HepG2 (cell line): ENCODE results near the gene FHDC1. TPM values are rescaled to one million over a fixed set of nuclear protein-coding genes. Genes with fewer than 3 reads are reported as not detected.
A peak's percentile ranks its signal among the peaks of the same experiment; 100 is the strongest.

ENCODE experiments used
- ATF7 ChIP-seq, 2 experiments: fragments of 450-650 bp in 1 of 2; sonication (generic) in 1 of 2; formaldehyde crosslinking in 1 of 2; IDR thresholded peaks; 2 replicates each; pipeline versions ENCODE4 v1.4.0 to v1.6.1; 2016 to 2020; ENCODE audit warnings: antibody characterized with exemption in 1 of 2, mild to moderate bottlenecking in 1 of 2, missing genetic modification reagents in 1 of 2
- HDAC2 ChIP-seq: sonication (generic); formaldehyde crosslinking; IDR thresholded peaks from 2 replicates; pipeline ENCODE4 v1.4.0; 2020; ENCODE audit warnings: missing genetic modification reagents
- HOXA9 ChIP-seq: sonication (generic); formaldehyde crosslinking; IDR thresholded peaks from 2 replicates; pipeline ENCODE4 v1.8.1; 2022; ENCODE audit warnings: missing genetic modification reagents, mild to moderate bottlenecking, moderate library complexity, borderline replicate concordance
- KDM3A ChIP-seq: IDR thresholded peaks from 2 replicates; pipeline ENCODE4 v1.6.1; 2018; ENCODE audit warnings: low read depth, missing compliant biosample characterization
- MIER2 ChIP-seq: IDR thresholded peaks from 2 replicates; pipeline ENCODE4 v1.6.1; 2016; ENCODE audit warnings: missing biosample characterization, missing genetic modification reagents
- SOX6 ChIP-seq, 2 experiments: fragments of 450-650 bp in 1 of 2; sonication (generic) in 1 of 2; formaldehyde crosslinking in 1 of 2; IDR thresholded peaks; 2 replicates each; pipeline versions ENCODE4 v1.4.0 to v1.6.1; 2017 to 2020; ENCODE audit warnings: antibody characterized with exemption in 1 of 2, mild to moderate bottlenecking in 1 of 2, missing genetic modification reagents in 1 of 2
- XRCC5 ChIP-seq: fragments of 200-400 bp; formaldehyde crosslinking; optimal IDR thresholded peaks from 2 replicates; pipeline ENCODE3; 2017; ENCODE audit warnings: mild to moderate bottlenecking, low read length
- ZKSCAN8 ChIP-seq: IDR thresholded peaks from 2 replicates; pipeline ENCODE4 v1.6.1; 2016; ENCODE audit warnings: borderline replicate concordance, missing genetic modification reagents, missing compliant biosample characterization
- ZNF713 ChIP-seq: sonication (generic); formaldehyde crosslinking; IDR thresholded peaks from 2 replicates; pipeline ENCODE4 v1.4.0; 2020; ENCODE audit warnings: mild to moderate bottlenecking, missing genetic modification reagents
- ZSCAN30 ChIP-seq: sonication (generic); formaldehyde crosslinking; IDR thresholded peaks from 2 replicates; pipeline ENCODE4 v1.5.0; 2020; ENCODE audit warnings: mild to moderate bottlenecking, missing genetic modification reagents
- polyA plus RNA-seq, 8 experiments: library from polyadenylated mRNA; depleted of rRNA in 3 of 8; stranded (reverse) in 7 of 8; unstranded in 1 of 8; fragments of >200 nt; fragmentation: Illumina TruSeq in 4 of 8; extraction: Trizol in 4 of 8; gene quantifications; 2 replicates each; pipeline versions ENCODE4 v1.2.1 to v1.2.3, GENCODE V29; 2011 to 2016; ENCODE audit warnings: low read depth in 4 of 8, missing spikeins in 1 of 8, mixed read lengths in 1 of 8; ENCODE audit not compliant: insufficient read depth in 1 of 8
- total RNA-seq, 5 experiments: library from RNA; depleted of rRNA; stranded (reverse); fragments of >200 nt; fragmentation: Illumina TruSeq; extraction: Trizol; gene quantifications; 2 replicates each; pipeline ENCODE4 v1.2.3, GENCODE V29; 2016; ENCODE audit warnings: low read depth in 1 of 5
- TF ChIP-seq, protein P1 (sequence below): sonication (generic); formaldehyde crosslinking; IDR thresholded peaks from 2 replicates; pipeline ENCODE4 v1.4.0; 2020; ENCODE audit warnings: mild to moderate bottlenecking, missing genetic modification reagents, borderline replicate concordance
- TF ChIP-seq, protein P2 (sequence below): sonication (generic); formaldehyde crosslinking; conservative IDR thresholded peaks from 2 replicates; pipeline ENCODE4 v1.5.0; 2020; ENCODE audit warnings: missing genetic modification reagents
- TF ChIP-seq, protein P3 (sequence below): IDR thresholded peaks from 2 replicates; pipeline ENCODE4 v1.6.1; 2016
- TF ChIP-seq, protein P4 (sequence below): sonication (generic); formaldehyde crosslinking; IDR thresholded peaks from 2 replicates; pipeline ENCODE4 v1.5.0; 2020; ENCODE audit warnings: mild to moderate bottlenecking, missing genetic modification reagents

FHDC1 gene
- total and polyA plus RNA-seq, 2 of the 13 experiments (the other 11 are each of a cell fraction or from before 2014, with no cell fraction given) = 0.07 to 0.15 TPM

DNA sequence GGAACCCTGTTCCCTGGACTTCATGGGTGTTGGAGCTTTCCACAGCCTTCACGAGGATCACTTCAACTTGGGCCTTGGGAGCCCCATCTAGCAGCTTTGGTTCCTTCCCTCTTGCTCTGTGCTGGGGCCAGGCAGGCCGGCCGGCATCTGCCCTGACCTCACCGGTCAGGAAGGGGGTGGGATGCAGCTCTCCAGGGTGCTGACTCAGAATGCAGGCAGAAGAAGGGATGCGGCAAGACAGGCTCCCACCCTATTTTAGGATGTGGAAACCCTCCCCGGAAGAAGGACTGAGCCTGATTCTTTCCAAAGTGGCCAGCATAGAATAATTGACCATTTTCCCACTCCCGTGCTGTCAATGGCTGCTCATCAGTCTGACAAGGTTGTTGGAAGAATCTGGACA is 47.1 kb downstream of the FHDC1 start (continued):
- TF ChIP-seq, protein P1, sequence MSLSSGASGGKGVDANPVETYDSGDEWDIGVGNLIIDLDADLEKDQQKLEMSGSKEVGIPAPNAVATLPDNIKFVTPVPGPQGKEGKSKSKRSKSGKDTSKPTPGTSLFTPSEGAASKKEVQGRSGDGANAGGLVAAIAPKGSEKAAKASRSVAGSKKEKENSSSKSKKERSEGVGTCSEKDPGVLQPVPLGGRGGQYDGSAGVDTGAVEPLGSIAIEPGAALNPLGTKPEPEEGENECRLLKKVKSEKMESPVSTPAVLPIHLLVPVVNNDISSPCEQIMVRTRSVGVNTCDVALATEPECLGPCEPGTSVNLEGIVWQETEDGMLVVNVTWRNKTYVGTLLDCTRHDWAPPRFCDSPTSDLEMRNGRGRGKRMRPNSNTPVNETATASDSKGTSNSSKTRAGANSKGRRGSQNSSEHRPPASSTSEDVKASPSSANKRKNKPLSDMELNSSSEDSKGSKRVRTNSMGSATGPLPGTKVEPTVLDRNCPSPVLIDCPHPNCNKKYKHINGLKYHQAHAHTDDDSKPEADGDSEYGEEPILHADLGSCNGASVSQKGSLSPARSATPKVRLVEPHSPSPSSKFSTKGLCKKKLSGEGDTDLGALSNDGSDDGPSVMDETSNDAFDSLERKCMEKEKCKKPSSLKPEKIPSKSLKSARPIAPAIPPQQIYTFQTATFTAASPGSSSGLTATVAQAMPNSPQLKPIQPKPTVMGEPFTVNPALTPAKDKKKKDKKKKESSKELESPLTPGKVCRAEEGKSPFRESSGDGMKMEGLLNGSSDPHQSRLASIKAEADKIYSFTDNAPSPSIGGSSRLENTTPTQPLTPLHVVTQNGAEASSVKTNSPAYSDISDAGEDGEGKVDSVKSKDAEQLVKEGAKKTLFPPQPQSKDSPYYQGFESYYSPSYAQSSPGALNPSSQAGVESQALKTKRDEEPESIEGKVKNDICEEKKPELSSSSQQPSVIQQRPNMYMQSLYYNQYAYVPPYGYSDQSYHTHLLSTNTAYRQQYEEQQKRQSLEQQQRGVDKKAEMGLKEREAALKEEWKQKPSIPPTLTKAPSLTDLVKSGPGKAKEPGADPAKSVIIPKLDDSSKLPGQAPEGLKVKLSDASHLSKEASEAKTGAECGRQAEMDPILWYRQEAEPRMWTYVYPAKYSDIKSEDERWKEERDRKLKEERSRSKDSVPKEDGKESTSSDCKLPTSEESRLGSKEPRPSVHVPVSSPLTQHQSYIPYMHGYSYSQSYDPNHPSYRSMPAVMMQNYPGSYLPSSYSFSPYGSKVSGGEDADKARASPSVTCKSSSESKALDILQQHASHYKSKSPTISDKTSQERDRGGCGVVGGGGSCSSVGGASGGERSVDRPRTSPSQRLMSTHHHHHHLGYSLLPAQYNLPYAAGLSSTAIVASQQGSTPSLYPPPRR (CRISPR knock-in tag) = no peak
- TF ChIP-seq ZSCAN30 (no peak), MIER2 (peak; percentile 87; the same call in 1 of the 2 replicates), XRCC5 (peak; percentile 33), KDM3A (CRISPR knock-in tag) (no peak), HDAC2 (CRISPR knock-in tag) (no peak), ZNF713 (CRISPR knock-in tag) (no peak), HOXA9 (CRISPR knock-in tag) (no peak), ATF7 (IDR thresholded peaks at IDR 0.05) (no peak), ATF7 (CRISPR knock-in tag; IDR thresholded peaks at IDR 0.05) (no peak), ZKSCAN8 (CRISPR knock-in tag) (no peak), SOX6 (IDR thresholded peaks at IDR 0.05) (no peak), SOX6 (CRISPR knock-in tag; IDR thresholded peaks at IDR 0.05) (no peak)
- TF ChIP-seq, protein P2, sequence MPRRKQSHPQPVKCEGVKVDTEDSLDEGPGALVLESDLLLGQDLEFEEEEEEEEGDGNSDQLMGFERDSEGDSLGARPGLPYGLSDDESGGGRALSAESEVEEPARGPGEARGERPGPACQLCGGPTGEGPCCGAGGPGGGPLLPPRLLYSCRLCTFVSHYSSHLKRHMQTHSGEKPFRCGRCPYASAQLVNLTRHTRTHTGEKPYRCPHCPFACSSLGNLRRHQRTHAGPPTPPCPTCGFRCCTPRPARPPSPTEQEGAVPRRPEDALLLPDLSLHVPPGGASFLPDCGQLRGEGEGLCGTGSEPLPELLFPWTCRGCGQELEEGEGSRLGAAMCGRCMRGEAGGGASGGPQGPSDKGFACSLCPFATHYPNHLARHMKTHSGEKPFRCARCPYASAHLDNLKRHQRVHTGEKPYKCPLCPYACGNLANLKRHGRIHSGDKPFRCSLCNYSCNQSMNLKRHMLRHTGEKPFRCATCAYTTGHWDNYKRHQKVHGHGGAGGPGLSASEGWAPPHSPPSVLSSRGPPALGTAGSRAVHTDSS (CRISPR knock-in tag) = no peak
- TF ChIP-seq, protein P3, sequence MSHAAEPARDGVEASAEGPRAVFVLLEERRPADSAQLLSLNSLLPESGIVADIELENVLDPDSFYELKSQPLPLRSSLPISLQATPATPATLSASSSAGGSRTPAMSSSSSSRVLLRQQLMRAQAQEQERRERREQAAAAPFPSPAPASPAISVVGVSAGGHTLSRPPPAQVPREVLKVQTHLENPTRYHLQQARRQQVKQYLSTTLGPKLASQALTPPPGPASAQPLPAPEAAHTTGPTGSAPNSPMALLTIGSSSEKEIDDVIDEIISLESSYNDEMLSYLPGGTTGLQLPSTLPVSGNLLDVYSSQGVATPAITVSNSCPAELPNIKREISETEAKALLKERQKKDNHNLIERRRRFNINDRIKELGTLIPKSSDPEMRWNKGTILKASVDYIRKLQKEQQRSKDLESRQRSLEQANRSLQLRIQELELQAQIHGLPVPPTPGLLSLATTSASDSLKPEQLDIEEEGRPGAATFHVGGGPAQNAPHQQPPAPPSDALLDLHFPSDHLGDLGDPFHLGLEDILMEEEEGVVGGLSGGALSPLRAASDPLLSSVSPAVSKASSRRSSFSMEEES (CRISPR knock-in tag) = no peak
- TF ChIP-seq, protein P4, sequence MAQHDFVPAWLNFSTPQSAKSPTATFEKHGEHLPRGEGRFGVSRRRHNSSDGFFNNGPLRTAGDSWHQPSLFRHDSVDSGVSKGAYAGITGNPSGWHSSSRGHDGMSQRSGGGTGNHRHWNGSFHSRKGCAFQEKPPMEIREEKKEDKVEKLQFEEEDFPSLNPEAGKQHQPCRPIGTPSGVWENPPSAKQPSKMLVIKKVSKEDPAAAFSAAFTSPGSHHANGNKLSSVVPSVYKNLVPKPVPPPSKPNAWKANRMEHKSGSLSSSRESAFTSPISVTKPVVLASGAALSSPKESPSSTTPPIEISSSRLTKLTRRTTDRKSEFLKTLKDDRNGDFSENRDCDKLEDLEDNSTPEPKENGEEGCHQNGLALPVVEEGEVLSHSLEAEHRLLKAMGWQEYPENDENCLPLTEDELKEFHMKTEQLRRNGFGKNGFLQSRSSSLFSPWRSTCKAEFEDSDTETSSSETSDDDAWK (CRISPR knock-in tag) = no peak
